OCI-LY1 (cell line): ENCODE data around the gene KDM2A.

Experiments used
- EZH2 ChIP-seq: fragments of 200-600 bp; sonication (generic), shearing (Covaris generic); IDR thresholded peaks from 2 replicates; pipeline ENCODE4 v1.8.0; 2017; ENCODE audit warnings: borderline replicate concordance, mixed run types, mild to moderate bottlenecking, antibody characterized with exemption, low read length, moderate library complexity, mixed read lengths
- TF ChIP-seq, protein P1 (sequence below): fragments of 200-600 bp; sonication (generic), shearing (Covaris generic); IDR thresholded peaks from 2 replicates; pipeline ENCODE4 v1.5.1; 2017; ENCODE audit warnings: mild to moderate bottlenecking, antibody characterized with exemption, low read length, moderate library complexity, mixed read lengths

DNA sequence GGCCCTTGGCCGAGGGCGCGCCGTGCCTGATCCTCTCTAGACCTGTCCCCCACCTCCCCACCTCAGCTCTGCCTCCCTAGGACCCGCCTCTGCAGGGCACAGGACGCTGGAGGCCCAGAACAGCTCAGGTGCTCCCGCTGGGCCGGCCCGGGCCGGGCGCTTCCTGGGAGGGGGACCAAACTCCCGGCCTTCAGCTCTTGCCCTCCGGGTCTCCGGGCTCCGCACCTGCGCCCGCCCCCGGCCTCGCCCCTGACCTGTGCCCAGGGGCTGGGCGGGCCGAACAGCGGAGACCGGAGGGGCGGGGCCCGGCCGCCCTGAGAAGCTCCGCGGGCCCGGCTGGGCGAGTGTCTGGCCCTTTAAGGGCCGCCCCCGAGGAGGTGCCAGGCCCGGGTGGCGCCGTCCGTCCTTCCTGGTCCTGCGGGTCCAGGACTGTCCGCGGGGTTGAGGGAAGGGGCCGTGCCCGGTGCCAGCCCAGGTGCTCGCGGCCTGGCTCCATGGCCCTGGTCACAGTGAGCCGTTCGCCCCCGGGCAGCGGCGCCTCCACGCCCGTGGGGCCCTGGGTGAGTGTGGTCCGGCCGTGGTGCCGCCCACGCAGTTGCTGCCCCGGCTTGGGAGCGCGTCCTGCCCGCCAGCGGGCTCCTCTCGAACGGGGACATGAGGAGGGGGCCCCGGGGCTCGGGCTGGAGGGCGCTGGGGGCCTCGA lies 184.2 kb downstream of the KDM2A start, which contains the start of gene SSH3:
- TF ChIP-seq, protein P1, sequence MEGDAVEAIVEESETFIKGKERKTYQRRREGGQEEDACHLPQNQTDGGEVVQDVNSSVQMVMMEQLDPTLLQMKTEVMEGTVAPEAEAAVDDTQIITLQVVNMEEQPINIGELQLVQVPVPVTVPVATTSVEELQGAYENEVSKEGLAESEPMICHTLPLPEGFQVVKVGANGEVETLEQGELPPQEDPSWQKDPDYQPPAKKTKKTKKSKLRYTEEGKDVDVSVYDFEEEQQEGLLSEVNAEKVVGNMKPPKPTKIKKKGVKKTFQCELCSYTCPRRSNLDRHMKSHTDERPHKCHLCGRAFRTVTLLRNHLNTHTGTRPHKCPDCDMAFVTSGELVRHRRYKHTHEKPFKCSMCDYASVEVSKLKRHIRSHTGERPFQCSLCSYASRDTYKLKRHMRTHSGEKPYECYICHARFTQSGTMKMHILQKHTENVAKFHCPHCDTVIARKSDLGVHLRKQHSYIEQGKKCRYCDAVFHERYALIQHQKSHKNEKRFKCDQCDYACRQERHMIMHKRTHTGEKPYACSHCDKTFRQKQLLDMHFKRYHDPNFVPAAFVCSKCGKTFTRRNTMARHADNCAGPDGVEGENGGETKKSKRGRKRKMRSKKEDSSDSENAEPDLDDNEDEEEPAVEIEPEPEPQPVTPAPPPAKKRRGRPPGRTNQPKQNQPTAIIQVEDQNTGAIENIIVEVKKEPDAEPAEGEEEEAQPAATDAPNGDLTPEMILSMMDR: no peak
- TF ChIP-seq EZH2: no peak
